ENCODE data around the gene COPS3. TPM values are rescaled to one million over a fixed set of nuclear protein-coding genes. Genes with fewer than 3 reads are reported as not detected.

The COPS3 gene
- total and polyA plus RNA-seq, 2 donors (not counting 1 experiment from before 2014, with no cell fraction given): 62.3 to 80.6 TPM

DNA sequence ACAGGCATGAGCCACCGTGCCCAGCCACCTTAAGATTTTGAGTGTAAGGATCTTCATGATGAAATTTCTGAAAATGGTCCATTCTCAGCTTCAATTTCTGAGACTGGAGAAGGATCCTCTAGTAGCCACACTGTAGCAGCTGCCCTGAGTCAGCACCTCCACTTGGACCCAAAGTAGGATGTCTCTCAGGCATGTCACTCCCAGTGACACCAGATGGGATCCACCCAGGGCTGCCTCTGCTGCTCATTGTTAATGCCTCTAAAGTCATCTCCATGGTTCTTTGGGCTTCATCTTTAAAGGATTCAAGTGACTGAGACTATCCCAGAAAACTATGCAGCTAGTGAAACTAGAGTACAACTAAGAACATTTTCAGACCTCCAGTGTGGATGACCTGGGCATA is 82.8 kb downstream of the COPS3 start:
- Histone ChIP-seq H3K4me2 (ENCODE audit: extremely low read depth, insufficient read depth, low read length) (no peak overlapping the region), H3K4me3 (replicated peaks in 1 of 4; ENCODE audit: control extremely low read depth in 1 of 4, insufficient read depth in 1 of 4, low read depth in 3 of 4, low read length in 4 of 4) (no peak overlapping the region), H3K79me2 (ENCODE audit: control insufficient read depth, insufficient read depth, low read length) (peaks cover 1% of the 10 kb centered on the region), H3K36me3 (ENCODE audit: control insufficient read depth, insufficient read depth, low read length) (peaks cover 2% of the 10 kb centered on the region), H3K27ac (ENCODE audit: insufficient read depth, low read length) (no peak overlapping the region), H3K9me3 (ENCODE audit: control insufficient read depth, insufficient read depth, low read depth, low read length) (no peaks in the 10 kb centered on the region), H4K20me1 (ENCODE audit: control insufficient read depth, extremely low read depth, insufficient read depth, low read length) (no peaks in the 10 kb centered on the region), H3K27me3 (ENCODE audit: control insufficient read depth, insufficient read depth, low read length) (no peaks in the 10 kb centered on the region), H3K4me1 (ENCODE audit: control insufficient read depth, extremely low read depth, insufficient read depth, low read length) (peaks cover 7% of the 10 kb centered on the region), H2AFZ (ENCODE audit: low read length) (no peak overlapping the region), H3K9ac (ENCODE audit: insufficient read depth, low read length) (no peak overlapping the region)
- no peak for TF ChIP-seq EZH2 (IDR thresholded peaks at IDR 0.05; ENCODE audit: low read length, missing control alignments)
- no peak for DNase-seq (ENCODE audit: low read depth in 2 of 2)

DNA sequence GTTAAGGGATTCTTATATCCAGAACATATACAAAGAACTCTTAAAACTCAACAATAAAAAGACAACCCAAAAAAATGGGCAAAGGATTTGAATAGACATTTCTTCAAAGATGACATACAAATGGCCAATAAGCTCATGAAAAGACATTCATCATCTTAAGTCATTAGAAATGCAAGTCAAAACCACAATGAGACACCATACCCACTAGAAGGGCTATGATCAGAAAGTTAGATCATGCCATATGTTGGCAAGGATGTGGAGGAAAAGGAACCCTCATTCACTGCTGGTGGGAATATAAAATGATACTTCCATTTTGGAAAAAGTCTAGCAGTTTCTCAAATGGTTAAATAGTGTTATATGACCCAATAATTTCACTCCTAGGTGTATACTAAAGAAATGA is 84.3 kb downstream of the COPS3 start:
- no peaks in the 10 kb centered on the region for H3K9me3 ChIP-seq (ENCODE audit: control insufficient read depth, insufficient read depth, low read depth, low read length)
- TF ChIP-seq EZH2 (IDR thresholded peaks at IDR 0.05; ENCODE audit: low read length, missing control alignments): no peak
- TF ChIP-seq CTCF (conservative IDR thresholded peaks at IDR 0.05 in 1 of 2, IDR thresholded peaks at IDR 0.05 in 1 of 2; ENCODE audit: low read depth in 1 of 2, low read length in 2 of 2): no peak
- no peaks in the 10 kb centered on the region for H3K79me2 ChIP-seq (ENCODE audit: control insufficient read depth, insufficient read depth, low read length)
- no peak overlapping the region for H3K4me3 ChIP-seq (replicated peaks in 1 of 4; ENCODE audit: control extremely low read depth in 1 of 4, insufficient read depth in 1 of 4, low read depth in 3 of 4, low read length in 4 of 4)
- H3K27ac ChIP-seq (ENCODE audit: insufficient read depth, low read length): no peak overlapping the region
- no peak overlapping the region for H3K9ac ChIP-seq (ENCODE audit: insufficient read depth, low read length)
- DNase-seq (ENCODE audit: low read depth in 2 of 2): no peak
- H3K36me3 ChIP-seq (ENCODE audit: control insufficient read depth, insufficient read depth, low read length): no peaks in the 10 kb centered on the region
- H3K4me2 ChIP-seq (ENCODE audit: extremely low read depth, insufficient read depth, low read length): no peak overlapping the region
- no peak overlapping the region for H2AFZ ChIP-seq (ENCODE audit: low read length)
- no peaks in the 10 kb centered on the region for H3K27me3 ChIP-seq (ENCODE audit: control insufficient read depth, insufficient read depth, low read length)
- H4K20me1 ChIP-seq (ENCODE audit: control insufficient read depth, extremely low read depth, insufficient read depth, low read length): no peaks in the 10 kb centered on the region
- H3K4me1 ChIP-seq (ENCODE audit: control insufficient read depth, extremely low read depth, insufficient read depth, low read length): peaks cover 11% of the 10 kb centered on the region

Other genes starting within 250 kb of the COPS3 start
- 67.3 and 104 TPM in 2 replicates for gene MPRIP, start 238.8 kb downstream of the COPS3 start, total RNA-seq
- gene MPRIP, start 238.8 kb downstream of the COPS3 start, polyA plus RNA-seq: 111 and 124 TPM in 2 replicates
- 6.7 and 7.8 TPM in 2 replicates for gene PLD6, start 74.9 kb downstream of the COPS3 start, total RNA-seq
- gene PLD6, start 74.9 kb downstream of the COPS3 start, polyA plus RNA-seq: 2.5 and 4.7 TPM in 2 replicates
- 66.5 and 68.5 TPM in 2 replicates for gene FLCN, start 44.1 kb downstream of the COPS3 start, total RNA-seq
- gene FLCN, start 44.1 kb downstream of the COPS3 start, polyA plus RNA-seq: 16.4 and 17.5 TPM in 2 replicates
- 1.0 and 1.2 TPM in 2 replicates for gene NT5M, start 22.1 kb upstream of the COPS3 start, total RNA-seq
- 0.37 and 0.46 TPM in 2 replicates for gene NT5M, start 22.1 kb upstream of the COPS3 start, polyA plus RNA-seq
- 11.7 and 12.3 TPM in 2 replicates for gene MED9, start 195.8 kb upstream of the COPS3 start, total RNA-seq
- 10.5 and 11.9 TPM in 2 replicates for gene MED9, start 195.8 kb upstream of the COPS3 start, polyA plus RNA-seq
- gene RASD1, start 215.1 kb upstream of the COPS3 start, total RNA-seq: 0.26 and 2.6 TPM in 2 replicates
- 0.32 and 0.34 TPM in 2 replicates for gene RASD1, start 215.1 kb upstream of the COPS3 start, polyA plus RNA-seq

All from fibroblast of lung (primary cell).